AG04449 (cell line): ENCODE data around the gene PAM.

Experiments used
- CTCF ChIA-PET: fragments of 350-600 bp; formaldehyde crosslinking; extraction: SDS; loops from one replicate; lab custom pipeline; 2021; ENCODE audit warnings: antibody characterized with exemption; lab: Yijun Ruan, JAX
- POLR2A ChIA-PET: fragments of 400-600, 350-600 bp; formaldehyde crosslinking; extraction: SDS; loops from one replicate; lab custom pipeline; 2020; ENCODE audit warnings: antibody characterized with exemption, inconsistent platforms; lab: Yijun Ruan, JAX
- DNase-seq: peaks from one replicate; pipeline ENCODE4 v3.0.0-alpha.2; 2010; ENCODE audit warnings: low read depth, low spot score
- H3K4me3 ChIP-seq: 2 replicates; pipeline ENCODE4 v1.5.1; 2011; ENCODE audit warnings: low read depth, mild to moderate bottlenecking, control low read depth, low read length
- TF ChIP-seq, protein P1 (sequence below): IDR thresholded peaks from one replicate; pipeline ENCODE4 v1.5.1; 2011; ENCODE audit warnings: mild to moderate bottlenecking, moderate library complexity, low read length, control low read depth, inconsistent platforms; ENCODE audit not compliant: insufficient read depth; ENCODE audit errors: missing control alignments

Gene PAM

DNA sequence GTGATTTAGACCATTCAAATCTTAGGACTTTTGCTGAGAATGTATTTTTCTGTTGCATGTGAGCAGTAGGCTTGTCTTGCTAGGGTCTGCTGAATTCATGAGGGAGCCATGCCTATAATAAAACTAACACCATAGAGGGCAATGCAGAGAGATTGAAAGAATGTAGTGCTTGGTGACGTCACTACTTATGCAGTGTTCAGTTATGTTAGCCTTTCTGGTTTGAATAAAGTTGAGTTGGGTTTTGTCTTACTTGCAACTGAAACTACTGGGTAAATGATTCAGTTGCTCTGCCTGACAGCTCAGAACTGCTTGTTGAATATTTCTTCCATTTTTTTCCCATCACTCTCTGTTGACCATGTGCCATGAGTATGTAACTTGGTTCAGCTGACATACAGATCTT lies 114.1 kb downstream of the PAM start:
- ChIA-PET POLR2A (no interaction called here), CTCF (interaction anchor here (0.7 to 1.6 kb wide), 3 partner anchors 9 to 188 kb away, joined by 3 to 5 read pairs (median 4); no protein-coding TSS in a partner anchor)
- no peak overlapping the region for H3K4me3 ChIP-seq
- no peak for DNase-seq
- TF ChIP-seq, protein P1, sequence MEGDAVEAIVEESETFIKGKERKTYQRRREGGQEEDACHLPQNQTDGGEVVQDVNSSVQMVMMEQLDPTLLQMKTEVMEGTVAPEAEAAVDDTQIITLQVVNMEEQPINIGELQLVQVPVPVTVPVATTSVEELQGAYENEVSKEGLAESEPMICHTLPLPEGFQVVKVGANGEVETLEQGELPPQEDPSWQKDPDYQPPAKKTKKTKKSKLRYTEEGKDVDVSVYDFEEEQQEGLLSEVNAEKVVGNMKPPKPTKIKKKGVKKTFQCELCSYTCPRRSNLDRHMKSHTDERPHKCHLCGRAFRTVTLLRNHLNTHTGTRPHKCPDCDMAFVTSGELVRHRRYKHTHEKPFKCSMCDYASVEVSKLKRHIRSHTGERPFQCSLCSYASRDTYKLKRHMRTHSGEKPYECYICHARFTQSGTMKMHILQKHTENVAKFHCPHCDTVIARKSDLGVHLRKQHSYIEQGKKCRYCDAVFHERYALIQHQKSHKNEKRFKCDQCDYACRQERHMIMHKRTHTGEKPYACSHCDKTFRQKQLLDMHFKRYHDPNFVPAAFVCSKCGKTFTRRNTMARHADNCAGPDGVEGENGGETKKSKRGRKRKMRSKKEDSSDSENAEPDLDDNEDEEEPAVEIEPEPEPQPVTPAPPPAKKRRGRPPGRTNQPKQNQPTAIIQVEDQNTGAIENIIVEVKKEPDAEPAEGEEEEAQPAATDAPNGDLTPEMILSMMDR: no peak

DNA sequence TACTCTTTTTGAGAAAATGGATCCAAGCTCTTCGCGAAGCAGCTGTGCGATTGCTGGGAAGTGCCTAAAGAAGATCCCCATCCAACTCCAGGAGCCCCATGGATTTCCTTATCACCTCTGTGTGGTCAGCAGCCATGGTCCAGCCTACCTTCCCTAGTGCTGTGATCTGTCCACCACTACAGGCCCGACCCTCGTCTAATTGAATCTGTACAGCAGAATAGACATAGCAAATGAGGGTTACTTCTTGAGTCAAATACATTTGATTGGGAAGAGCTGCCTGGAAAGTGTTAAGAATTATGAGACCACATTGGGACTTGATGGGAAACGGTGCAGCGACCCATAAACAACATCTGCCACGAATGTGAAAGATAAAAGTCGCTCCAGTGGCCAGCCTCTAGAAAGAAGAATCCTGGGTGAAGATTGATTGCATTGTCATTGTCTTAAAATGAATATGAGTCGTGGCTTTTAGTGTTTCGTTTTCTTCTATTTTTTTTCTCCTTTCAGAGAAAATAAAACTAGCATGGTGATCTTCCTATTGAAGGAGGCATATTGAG lies 118.4 kb downstream of the PAM start:
- CTCF ChIA-PET: no interaction called here
- no peak for DNase-seq

DNA sequence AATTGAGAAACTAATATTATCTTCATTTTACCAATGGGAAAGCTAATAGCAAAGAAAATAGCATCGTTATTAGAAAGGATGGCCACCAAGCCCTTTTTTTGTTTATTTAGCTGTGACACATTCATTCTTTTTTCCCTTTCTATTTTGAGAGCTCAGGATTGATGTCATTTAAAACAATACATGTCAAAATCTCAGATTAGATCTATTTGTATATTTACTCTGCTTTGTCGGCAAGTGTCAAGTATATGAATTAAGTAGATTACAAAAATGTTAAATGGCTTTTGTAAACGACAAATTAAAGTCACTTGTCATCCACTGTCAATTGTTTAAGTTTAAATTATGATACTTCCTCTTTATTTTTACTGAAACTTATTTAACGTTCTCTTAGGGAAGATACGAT lies 118.9 kb downstream of the PAM start:
- ChIA-PET CTCF (no interaction called here), POLR2A (no interaction called here)
- TF ChIP-seq, protein P1: no peak
- DNase-seq: no peak
- H3K4me3 ChIP-seq: no peak overlapping the region

More for the DNA sequence above, 118.4 kb downstream of the PAM start:
- TF ChIP-seq, protein P1: no peak
- POLR2A ChIA-PET: no interaction called here
- H3K4me3 ChIP-seq: no peak overlapping the region

DNA sequence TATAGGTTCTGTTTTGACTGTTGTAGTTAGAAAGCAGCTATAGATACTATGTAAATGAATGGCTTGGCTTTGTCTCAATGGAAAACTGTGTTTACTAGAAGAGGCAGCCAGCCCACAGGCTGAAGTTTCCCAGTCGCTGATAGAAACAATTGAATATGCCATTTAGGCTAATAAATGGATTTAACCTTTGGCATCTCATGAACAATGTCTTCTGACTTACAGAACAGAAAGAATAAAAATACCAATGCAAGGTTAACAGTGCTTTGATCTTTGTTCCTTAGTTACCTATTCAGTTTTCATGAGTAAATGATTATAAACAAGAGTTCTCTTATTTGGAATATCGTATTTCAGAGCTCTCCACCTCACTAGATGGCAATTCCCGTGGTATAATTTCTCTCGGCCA lies 120.6 kb downstream of the PAM start:
- ChIA-PET POLR2A (no interaction called here), CTCF (interaction anchor here (0.8 kb wide), 1 partner anchor 110 kb away, joined by 3 read pairs; no protein-coding TSS in a partner anchor)
- no peak overlapping the region for H3K4me3 ChIP-seq
- DNase-seq: no peak
- TF ChIP-seq, protein P1: no peak

DNA sequence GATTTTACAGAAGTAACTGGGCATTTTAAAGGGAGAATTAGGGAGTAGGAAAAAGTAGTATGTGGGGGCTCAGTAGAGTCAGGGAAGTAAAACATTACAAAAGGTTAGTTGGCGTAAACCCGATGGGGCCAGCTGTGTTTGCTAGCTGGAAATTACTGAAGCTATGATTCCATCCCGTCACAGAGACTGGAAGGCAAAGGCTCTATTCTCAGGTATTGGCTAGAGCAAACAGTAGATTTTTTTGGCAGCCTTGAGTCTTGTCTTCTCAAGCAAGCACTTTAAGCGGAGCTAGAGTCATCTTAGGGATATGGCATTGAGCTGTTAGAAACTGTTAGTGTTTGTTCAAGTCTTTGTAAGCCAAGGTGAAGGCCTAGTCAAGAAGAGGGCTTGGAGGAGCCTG lies 121.5 kb downstream of the PAM start:
- CTCF ChIA-PET: interaction anchor here (1.0 kb wide), 1 partner anchor 10 kb away, joined by 3 read pairs; no protein-coding TSS in a partner anchor
- no peak overlapping the region for H3K4me3 ChIP-seq
- TF ChIP-seq, protein P1: no peak
- no peak for DNase-seq
- POLR2A ChIA-PET: no interaction called here

DNA sequence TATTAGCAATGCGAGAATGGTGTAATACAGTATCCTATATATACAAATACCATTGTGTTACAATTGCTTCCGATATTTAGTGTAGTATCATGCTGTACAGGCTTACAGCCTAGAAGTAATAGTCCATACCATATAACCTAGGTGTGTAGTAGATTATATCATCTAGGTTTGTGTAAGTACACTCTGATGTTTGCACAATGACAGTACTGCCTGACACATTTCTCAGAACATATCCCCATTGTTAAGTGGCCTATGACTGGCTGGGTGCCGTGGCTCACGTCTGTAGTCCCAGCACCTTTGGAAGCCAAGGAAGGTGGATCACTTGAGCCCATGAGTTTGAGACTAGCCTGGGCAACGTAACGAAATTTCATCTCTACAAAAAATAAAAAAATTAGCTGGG lies 124.6 kb downstream of the PAM start:
- H3K4me3 ChIP-seq: no peak overlapping the region
- CTCF ChIA-PET: interaction anchor here (0.8 kb wide), 1 partner anchor 33 kb away, joined by 3 read pairs; no protein-coding TSS in a partner anchor
- no peak for DNase-seq
- TF ChIP-seq, protein P1: no peak
- POLR2A ChIA-PET: no interaction called here
